ENCODE data around the gene ANO8.
"Not testable (repeated sequence)": the region's sequence is repeated elsewhere in the genome, so short reads cannot be mapped to it uniquely, and the experiment has no call there.

ANO8 gene

GRCh38 chr19:17311455-17312188 lies 23.0 kb downstream of the ANO8 start:
- DNase-seq (ENCODE audit: low read depth in 1 of 2, low spot score in 1 of 2), result no peak

DNA sequence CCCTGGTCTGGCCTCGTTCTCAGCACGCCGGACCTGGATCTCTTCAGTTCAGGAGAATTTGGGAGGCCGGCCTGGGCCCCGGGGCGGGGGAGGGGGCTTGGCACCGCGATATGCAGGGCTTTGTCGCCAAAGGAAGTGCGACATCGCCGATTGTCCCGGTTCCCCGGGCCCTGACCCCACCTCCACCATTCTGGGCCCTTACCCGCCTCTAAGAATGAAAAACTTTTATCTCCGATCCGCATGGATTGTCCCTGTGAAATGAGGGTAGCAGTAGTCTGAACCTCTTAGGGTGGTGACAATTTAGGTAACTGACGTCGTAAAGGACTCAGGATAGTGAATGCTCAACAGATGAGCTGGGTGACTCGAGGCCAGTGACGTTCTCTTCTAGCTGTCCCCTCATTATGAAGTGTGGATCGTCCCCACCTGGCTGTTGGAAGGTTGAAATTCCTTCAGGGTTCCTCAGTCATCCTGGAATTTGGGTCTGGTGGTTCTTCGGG lies 24.6 kb downstream of the ANO8 start:
- no peak for DNase-seq (ENCODE audit: low read depth in 1 of 2, low spot score in 1 of 2)

DNA sequence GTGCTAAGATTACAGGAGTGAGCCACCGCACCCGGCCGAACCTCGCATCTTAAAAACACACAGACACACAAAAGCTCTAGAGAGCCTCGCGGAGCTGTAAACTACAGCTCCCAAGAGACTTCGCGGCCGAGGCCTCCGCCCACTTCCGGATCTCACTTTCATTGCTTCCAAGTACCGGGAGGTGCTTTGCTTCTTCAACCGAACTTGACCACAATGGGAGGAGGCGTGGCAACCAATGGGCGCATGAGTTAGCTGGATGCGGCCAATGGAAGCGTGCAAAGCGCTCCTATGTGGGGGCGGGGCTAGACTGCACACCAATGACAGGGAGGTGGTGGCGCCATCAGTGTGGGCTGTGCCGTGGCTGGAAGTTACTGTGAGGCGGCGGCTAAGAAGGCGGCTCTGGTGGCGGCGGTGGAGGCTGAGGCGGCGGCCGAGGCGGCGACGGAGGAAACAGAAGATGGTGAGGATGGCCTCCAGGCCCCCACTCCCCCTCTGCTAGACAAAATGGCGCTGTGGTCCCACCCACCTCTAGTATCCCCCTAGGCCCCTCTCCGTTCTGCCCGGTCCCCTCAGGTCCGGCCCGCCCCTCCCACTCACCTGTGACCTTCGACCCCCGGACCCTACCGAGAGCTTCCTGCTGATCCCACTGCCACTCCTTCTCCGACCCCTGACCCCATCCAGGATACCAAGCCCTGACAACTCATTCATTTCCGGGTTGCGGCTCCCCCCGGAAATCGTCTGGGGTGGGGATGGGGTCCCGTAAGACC lies 25.3 kb downstream of the ANO8 start, which contains the start of gene DDA1:
Gene DDA1 (plus strand): TSS at position 366 of the 767 bp plus-strand sequence. CDS start 92 bp downstream, at position 458.
- peak; percentile 92 to 99 for DNase-seq (ENCODE audit: low read depth in 1 of 2, low spot score in 1 of 2)

GRCh38 chr19:17307876-17308377 lies 26.7 kb downstream of the ANO8 start:
- no peak for DNase-seq (ENCODE audit: low read depth in 1 of 2, low spot score in 1 of 2)

DNA sequence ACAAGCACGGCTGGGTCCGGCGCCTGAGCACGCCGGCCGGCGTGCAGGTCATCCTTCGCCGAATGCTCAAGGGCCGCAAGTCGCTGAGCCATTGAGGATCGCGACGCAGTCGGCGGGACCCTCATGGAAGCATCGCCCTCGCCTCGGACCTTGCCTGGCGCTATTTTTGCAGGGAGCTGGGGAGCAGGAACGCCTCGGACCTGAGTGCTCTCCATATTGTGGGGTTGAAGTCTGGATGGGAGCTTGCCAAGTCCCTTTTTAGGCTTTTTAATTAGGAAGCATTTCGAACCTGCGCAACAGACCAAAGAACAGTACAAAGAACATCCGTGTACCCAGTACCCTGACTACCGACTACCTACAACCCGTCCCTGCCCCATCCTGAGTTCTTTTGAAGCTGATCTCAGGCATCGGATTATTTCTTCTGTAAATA lies 28.4 kb downstream of the ANO8 start:
- no peak for DNase-seq (ENCODE audit: low read depth in 1 of 2, low spot score in 1 of 2)

DNA sequence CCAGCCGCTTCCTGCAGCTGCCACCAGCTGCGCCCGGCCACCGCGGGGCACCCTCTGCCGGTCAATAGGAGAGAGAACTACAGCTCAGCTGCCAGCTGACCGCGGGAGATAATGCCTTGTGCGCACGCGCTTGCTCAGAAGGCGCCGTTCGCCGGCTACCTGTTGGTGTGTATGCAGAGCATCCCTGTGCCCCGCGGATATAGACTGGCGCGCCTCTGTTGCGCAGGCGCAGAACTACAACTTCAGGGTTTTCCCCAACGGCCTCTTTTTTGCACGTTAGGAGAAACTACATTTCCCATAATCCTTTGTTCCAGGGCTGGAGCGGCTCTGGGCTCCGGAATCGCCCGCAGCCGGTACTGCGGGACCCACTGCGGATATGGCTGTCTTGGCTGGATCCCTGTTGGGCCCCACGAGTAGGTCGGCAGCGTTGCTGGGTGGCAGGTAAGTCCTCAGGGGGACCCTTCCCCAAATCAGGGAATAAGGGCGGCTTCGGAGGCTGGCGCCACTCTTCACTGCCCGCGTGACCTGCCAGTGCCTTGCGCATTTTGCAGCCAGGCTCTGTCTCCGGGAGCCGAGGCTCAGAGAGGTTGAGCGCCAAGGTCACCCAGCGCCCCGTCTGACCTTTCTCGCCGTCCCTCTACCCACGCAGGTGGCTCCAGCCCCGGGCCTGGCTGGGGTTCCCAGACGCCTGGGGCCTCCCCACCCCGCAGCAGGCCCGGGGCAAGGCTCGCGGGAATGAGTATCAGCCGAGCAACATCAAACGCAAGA lies 29.0 kb downstream of the ANO8 start, which contains the start of gene MRPL34:
Gene MRPL34 (plus strand): TSS at position 356 of the 768 bp plus-strand sequence. CDS start 21 bp downstream, at position 377.
- peak; percentile 78 to 93 for DNase-seq (ENCODE audit: low read depth in 1 of 2, low spot score in 1 of 2)

DNA sequence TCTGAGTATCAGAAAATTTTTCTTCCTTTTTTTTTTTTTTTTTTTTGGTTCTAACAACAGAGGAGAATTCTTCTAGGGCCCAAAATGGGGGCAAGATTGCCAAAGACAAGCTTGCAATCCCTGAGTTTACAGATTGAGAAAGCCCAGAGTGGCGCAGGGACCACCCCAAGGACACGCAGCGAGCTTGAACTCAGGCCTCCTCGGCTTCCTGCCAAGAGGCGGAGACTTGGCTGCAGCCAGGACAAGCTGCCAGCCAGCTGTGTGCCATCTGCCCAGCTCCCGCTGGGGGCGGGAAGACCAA lies 29.5 kb downstream of the ANO8 start:
- DNase-seq (ENCODE audit: low read depth in 1 of 2, low spot score in 1 of 2), result no peak

DNA sequence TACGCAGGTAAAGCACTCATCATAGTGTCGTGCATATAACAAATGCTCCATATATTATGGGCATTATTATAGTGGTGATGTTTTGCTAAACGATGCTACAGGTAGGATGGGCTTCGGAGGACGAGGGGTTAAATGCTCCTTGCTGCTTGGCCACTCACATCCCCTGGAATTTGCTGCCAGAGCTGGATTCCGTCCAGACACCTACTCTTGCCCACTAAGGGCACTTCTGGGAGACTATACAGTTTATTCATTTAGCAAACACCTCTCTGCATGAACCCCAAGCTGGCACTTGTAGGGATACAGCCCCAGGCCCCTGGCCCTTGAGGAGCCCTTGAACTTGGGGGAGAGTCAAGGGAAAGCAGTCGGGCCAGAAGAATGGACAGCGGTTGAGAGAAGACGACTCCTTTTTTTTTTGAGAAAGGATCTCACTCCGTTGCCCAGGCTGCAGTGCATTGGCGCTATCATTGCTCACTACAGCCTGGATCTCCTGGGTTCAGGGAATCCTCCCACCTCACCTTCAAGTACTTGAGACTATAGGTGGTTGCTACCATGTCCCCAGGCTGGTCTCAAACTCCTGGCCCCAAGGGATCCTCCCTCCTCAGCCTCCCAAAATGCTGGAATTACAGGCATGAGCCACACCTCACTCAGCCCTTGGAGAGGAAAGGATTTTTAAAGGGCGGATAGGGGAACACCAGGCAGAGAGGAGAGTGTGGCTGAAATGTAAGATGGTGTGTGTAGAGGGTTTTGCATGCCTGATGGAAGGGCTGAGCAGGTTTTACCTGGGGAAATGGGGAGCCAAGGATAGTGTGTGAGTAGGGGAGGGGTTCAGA lies 30.1 kb downstream of the ANO8 start:
- DNase-seq (ENCODE audit: low read depth in 1 of 2, low spot score in 1 of 2), result no peak

GRCh38 chr19:17303940-17304267 lies 30.8 kb downstream of the ANO8 start:
- no peak for DNase-seq (ENCODE audit: low read depth in 1 of 2, low spot score in 1 of 2)

- peak; percentile 79 to 93 for DNase-seq (ENCODE audit: low read depth in 1 of 2, low spot score in 1 of 2)
These were observed 31.3 kb downstream of the ANO8 start, which contains the start of gene ABHD8 for GRCh38 chr19:17303167-17303939. ABHD8 (minus strand) TSS chr19:17303425; CDS start chr19:17301616, 1,809 bp downstream.

- no peak for DNase-seq (ENCODE audit: low read depth in 1 of 2, low spot score in 1 of 2)
These were observed 32.1 kb downstream of the ANO8 start for GRCh38 chr19:17302391-17303166.

- no peak for DNase-seq (ENCODE audit: low read depth in 1 of 2, low spot score in 1 of 2)
These were observed 33.5 kb downstream of the ANO8 start for GRCh38 chr19:17300992-17301619.

- no peak for DNase-seq (ENCODE audit: low read depth in 1 of 2, low spot score in 1 of 2)
These were observed 37.7 kb downstream of the ANO8 start for GRCh38 chr19:17296976-17297375.

DNA sequence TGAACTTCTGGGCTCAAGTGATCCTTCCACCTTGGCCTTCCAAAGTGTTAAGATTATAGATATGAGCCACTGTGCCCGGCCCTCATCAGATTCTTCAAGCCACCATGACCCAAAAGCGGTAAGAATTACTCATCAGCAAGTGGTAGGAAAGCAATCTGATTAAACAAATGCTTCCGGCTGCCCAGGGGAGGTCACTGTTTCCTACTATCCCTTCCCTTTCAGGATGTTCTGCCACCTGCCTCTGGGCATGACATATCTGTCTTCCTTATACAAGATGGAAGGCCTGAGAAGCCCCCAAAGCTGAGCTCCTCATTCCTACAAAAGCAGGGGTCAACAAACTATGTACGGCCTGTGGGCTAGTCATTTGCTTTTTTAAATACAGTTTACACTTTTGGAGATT lies 38.4 kb downstream of the ANO8 start:
- no peak for DNase-seq (ENCODE audit: low read depth in 1 of 2, low spot score in 1 of 2)

- DNase-seq (ENCODE audit: low read depth in 1 of 2, low spot score in 1 of 2), result not testable (repeated sequence)
These were observed 39.1 kb downstream of the ANO8 start for GRCh38 chr19:17295551-17295950.

DNA sequence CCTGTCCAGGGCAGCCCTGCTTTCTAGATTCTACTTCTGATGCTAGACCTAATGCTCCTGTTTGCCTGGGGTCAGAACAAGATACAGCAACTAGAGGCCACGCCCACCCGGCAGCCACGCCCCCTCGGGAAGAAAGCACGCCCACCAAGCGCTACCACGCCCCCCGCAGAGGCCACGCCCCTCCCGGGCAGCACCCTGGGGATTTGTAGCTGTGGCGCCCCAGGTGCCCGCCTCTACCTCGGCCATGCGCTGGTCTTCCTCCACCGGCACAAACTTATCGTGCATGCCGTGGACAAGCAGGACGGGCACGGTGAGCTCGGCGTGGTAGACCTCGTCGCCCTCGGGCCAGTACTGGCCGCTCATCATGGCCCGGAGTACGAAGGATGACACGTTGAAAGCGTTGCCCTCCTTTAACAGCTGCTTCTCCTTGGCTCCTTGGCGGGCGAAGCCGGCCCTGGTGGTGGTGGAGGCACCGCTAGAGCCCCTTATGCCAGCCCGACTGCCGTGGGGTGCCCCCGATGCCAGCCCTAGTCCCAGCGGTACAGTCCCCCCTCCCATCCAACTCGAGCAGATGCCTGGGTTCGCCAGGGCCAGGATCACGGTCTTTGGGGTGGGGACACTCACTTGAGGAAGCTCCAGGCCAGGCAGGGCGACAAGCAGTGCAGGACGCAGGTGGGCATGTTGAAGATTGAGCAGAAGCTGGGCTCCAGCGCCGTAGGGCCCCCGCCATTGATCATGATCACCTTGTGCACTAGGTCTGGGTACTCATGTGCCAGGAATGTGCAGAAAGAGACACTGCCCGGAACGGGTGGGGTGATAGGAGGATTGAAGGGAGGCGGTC lies 40.4 kb downstream of the ANO8 start:
- no peak for DNase-seq (ENCODE audit: low read depth in 1 of 2, low spot score in 1 of 2)

DNA sequence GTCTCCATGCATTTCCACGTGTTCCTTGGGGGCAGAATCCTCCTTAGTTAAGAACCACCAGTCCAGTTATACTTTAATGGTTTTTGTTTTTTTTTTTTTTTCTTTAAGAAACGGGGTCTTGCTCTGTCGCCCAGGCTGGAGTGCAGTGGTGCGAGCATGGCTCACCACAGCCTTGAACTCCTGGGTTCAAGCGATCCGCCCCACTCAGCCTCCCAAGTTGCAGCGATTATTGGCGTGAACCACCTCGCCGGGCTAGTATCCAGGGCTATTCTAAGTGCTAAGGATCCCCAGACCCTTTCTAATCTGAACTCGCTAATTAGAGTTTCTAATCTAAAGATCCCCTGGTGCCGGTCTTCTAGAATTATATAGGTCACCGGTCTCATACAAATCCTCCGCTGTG lies 41.0 kb downstream of the ANO8 start:
- DNase-seq (ENCODE audit: low read depth in 1 of 2, low spot score in 1 of 2), result no peak

All from activated CD4-positive, alpha-beta T cell treated with anti-CD3 and anti-CD28 coated beads, Interleukin-2, amount 50 U/mL, for 24 hours (primary cell).